Colon (tissue), 2 donors: ENCODE data around the gene RSBN1.

Experiments used
- FAIRE-seq: peaks from 2 replicates; lab custom pipeline; 2012; peaks lifted over from hg19 to GRCh38; lab: Jason Lieb, UNC
- donor health status: control.
- donor health status: control.

RSBN1 gene

GRCh38 chr1:113812661-113813135, 422 bp upstream of the RSBN1 start:
- no peak for FAIRE-seq

- FAIRE-seq, result no peak
These were observed 954 bp downstream of the RSBN1 start for GRCh38 chr1:113811156-113811887.

GRCh38 chr1:113809670-113810602, 2.3 kb downstream of the RSBN1 start:
- peak; percentile 10 for FAIRE-seq

GRCh38 chr1:113808450-113809195, 3.7 kb downstream of the RSBN1 start:
- FAIRE-seq, result no peak

GRCh38 chr1:113805639-113806038, 6.6 kb downstream of the RSBN1 start:
- no peak for FAIRE-seq

- FAIRE-seq, result no peak
These were observed 7.1 kb downstream of the RSBN1 start for GRCh38 chr1:113805256-113805531.

GRCh38 chr1:113804421-113805255, 7.6 kb downstream of the RSBN1 start:
- FAIRE-seq, result no peak

GRCh38 chr1:113802367-113803007, 9.8 kb downstream of the RSBN1 start:
- no peak for FAIRE-seq

GRCh38 chr1:113800487-113800886, 11.8 kb downstream of the RSBN1 start:
- no peak for FAIRE-seq

GRCh38 chr1:113797472-113797871, 14.8 kb downstream of the RSBN1 start:
- FAIRE-seq, result no peak

GRCh38 chr1:113793878-113794834, 18.1 kb downstream of the RSBN1 start:
- no peak for FAIRE-seq

- FAIRE-seq, result no peak
These were observed 19.3 kb downstream of the RSBN1 start for GRCh38 chr1:113792986-113793385.

- FAIRE-seq, result no peak
These were observed 19.8 kb downstream of the RSBN1 start for GRCh38 chr1:113792471-113792870.

- no peak for FAIRE-seq
These were observed 23.5 kb downstream of the RSBN1 start for GRCh38 chr1:113788802-113789201.

- no peak for FAIRE-seq
These were observed 24.6 kb downstream of the RSBN1 start for GRCh38 chr1:113787663-113788062.

GRCh38 chr1:113786069-113786468, 26.2 kb downstream of the RSBN1 start:
- FAIRE-seq, result no peak

- no peak for FAIRE-seq
These were observed 28.0 kb downstream of the RSBN1 start for GRCh38 chr1:113784104-113784779.

- FAIRE-seq, result no peak
These were observed 28.8 kb downstream of the RSBN1 start for GRCh38 chr1:113783254-113784103.
